ENCODE data around the gene IL17RA. TPM values are rescaled to one million over a fixed set of nuclear protein-coding genes. Genes with fewer than 3 reads are reported as not detected.

Gene IL17RA
- total RNA-seq, 1 donor from 2014 or later, result 9.2 TPM

DNA sequence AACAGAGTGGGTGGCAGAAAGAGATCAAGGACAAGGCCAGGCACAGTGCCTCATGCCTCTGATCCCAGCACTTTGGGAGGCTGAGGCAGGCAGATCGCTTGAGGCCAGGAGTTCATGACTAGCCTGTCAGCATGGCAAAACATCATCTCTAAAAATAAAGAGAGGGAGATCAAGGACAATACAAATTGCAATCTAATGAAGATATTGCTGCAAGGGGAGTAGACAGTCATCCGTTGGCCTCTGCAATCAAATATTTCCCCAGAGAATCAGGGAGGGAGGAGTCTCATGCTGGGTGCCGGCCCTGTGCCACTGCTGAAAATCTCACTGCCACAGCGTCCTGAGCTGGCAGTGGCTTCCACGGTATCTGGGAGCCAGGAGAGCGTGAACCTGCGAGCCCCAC is 19.4 kb upstream of the IL17RA start:
- DNase-seq (ENCODE audit: low read depth), result no peak
- H3K4me3 ChIP-seq (ENCODE audit: low read depth, low read length), result no peak overlapping the region
- TF ChIP-seq, protein P1, sequence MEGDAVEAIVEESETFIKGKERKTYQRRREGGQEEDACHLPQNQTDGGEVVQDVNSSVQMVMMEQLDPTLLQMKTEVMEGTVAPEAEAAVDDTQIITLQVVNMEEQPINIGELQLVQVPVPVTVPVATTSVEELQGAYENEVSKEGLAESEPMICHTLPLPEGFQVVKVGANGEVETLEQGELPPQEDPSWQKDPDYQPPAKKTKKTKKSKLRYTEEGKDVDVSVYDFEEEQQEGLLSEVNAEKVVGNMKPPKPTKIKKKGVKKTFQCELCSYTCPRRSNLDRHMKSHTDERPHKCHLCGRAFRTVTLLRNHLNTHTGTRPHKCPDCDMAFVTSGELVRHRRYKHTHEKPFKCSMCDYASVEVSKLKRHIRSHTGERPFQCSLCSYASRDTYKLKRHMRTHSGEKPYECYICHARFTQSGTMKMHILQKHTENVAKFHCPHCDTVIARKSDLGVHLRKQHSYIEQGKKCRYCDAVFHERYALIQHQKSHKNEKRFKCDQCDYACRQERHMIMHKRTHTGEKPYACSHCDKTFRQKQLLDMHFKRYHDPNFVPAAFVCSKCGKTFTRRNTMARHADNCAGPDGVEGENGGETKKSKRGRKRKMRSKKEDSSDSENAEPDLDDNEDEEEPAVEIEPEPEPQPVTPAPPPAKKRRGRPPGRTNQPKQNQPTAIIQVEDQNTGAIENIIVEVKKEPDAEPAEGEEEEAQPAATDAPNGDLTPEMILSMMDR (conservative IDR thresholded peaks at IDR 0.05; ENCODE audit: low read depth, low read length), result no peak

DNA sequence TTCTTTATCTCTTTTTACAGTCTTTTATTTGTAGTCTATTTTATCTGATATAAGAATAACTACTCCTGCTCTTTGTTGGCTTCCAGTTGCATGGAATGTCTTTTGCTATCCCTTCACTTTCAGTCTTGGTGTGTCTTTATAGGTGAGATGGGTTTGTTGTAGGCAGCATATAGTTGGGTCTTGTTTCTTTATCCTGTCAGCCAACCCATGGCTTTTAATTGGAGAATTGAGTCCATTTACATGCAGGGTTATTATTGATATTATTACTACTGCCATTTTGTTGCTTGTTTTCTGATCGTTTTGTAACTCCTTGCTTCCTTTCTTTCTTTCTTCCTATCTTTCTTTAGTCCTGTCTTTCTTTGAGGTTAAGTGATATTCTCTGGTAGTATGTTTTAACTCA is 11.9 kb upstream of the IL17RA start:
- DNase-seq (ENCODE audit: low read depth), result no peak
- TF ChIP-seq, protein P1 (conservative IDR thresholded peaks at IDR 0.05; ENCODE audit: low read depth, low read length), result no peak

DNA sequence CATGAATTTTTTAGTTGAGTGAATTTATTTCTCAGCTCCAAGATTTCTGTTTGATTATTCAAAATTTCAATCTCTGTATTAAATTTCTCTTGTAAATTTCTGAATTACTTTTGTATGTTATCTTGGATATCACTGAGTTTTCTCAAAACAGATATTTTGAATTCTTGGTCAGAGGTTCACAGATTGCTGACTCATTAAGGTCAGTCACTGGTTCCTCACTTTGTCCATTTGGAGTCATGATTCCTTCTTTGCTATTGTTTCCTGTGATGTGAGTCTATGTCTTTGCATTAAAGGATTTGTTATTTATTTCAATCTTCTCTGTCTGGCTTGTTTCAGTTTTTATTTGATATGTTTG is 10.2 kb upstream of the IL17RA start:
- TF ChIP-seq, protein P1 (conservative IDR thresholded peaks at IDR 0.05; ENCODE audit: low read depth, low read length), result no peak
- peak; percentile 10 for DNase-seq (ENCODE audit: low read depth)
- H3K4me3 ChIP-seq (ENCODE audit: low read depth, low read length), result no peak overlapping the region

More for the DNA sequence above, 11.9 kb upstream of the IL17RA start:
- no peak overlapping the region for H3K4me3 ChIP-seq (ENCODE audit: low read depth, low read length)

DNA sequence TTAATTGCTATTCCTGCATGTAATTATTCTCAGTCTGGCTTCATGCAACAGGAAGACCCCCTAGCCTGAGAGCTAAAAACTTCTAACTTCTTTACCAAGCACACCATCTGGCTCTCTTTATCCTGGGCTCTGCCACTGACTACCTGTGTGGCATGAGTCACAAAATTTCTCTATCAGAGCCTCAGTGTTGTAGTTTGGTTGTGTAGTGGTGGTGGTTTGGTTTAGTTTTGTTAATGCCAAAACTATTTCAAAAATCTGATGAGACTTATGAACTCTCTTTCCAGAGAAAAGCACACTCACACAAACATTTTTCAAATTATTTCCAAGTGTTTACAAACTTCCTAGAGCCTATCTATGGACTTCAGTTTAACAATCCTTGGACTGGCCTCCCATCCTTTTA is 7.5 kb upstream of the IL17RA start:
- TF ChIP-seq, protein P1 (conservative IDR thresholded peaks at IDR 0.05; ENCODE audit: low read depth, low read length), result no peak
- no peak for DNase-seq (ENCODE audit: low read depth)

DNA sequence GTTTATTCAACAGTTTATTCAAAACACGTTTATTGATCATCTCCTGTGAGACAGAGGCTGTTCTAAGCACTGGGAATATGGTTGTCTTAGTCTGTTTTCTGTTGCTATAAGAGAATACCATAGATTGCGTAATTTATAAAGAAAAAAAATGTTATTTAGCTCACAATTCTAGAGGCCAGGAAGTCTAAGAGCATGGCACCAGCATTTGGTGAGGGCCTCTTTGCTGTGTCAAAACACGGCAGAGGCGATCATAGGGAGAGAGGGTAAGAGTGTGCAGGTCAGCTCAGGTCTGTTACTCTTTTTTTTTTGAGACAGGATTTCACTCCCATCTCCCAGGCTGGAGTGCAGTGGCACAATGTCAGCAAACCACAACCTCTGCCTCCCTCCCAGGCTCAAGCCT is 5.2 kb upstream of the IL17RA start:
- DNase-seq (ENCODE audit: low read depth), result no peak
- no peak overlapping the region for H3K4me3 ChIP-seq (ENCODE audit: low read depth, low read length)
- TF ChIP-seq, protein P1 (conservative IDR thresholded peaks at IDR 0.05; ENCODE audit: low read depth, low read length), result no peak

More for the DNA sequence above, 7.5 kb upstream of the IL17RA start:
- no peak overlapping the region for H3K4me3 ChIP-seq (ENCODE audit: low read depth, low read length)

DNA sequence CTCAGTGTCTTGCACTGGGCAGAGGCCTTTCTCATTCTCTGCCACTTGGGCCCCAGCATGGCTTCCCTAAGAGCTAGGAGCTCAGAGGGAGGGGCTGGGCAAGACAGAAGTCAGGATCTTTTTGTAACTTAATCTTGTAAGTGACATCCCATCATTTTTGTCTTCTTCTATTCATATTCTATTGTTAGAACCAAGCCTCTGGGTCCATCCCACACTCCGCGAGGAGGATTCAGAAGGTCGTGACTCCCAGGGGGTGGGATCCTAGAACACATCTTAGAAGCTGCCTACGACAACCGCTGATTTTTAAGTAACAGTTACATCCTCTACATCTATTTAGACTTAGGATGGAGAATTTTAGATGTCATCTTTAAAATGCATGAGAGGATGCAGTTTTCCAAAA is 1.5 kb upstream of the IL17RA start:
- TF ChIP-seq, protein P1 (conservative IDR thresholded peaks at IDR 0.05; ENCODE audit: low read depth, low read length), result no peak
- no peak overlapping the region for H3K4me3 ChIP-seq (ENCODE audit: low read depth, low read length)
- no peak for DNase-seq (ENCODE audit: low read depth)

- peak overlapping the region; percentile 93 for H3K4me3 ChIP-seq (ENCODE audit: low read depth, low read length)
- DNase-seq (ENCODE audit: low read depth), result no peak
- TF ChIP-seq, protein P1 (conservative IDR thresholded peaks at IDR 0.05; ENCODE audit: low read depth, low read length), result no peak
These were observed 874 bp upstream of the IL17RA start for GRCh38 chr22:17083811-17084441.
